Endothelial cell (in vitro differentiated cells): ENCODE results near the gene BZW2. TPM values are rescaled to one million over a fixed set of nuclear protein-coding genes. Genes with fewer than 3 reads are reported as not detected.

ENCODE experiments used
- DNase-seq: peaks from one replicate; pipeline ENCODE4 v3.0.0; 2021; ENCODE audit warnings: low spot score
- H3K27ac Mint-ChIP-seq: one replicate; pipeline ENCODE4 v1.8.0; 2021; ENCODE audit warnings: mixed read lengths, inconsistent platforms; ENCODE audit not compliant: unreplicated experiment
- H3K27me3 Mint-ChIP-seq: one replicate; pipeline ENCODE4 v1.8.0; 2021; ENCODE audit warnings: mild to moderate bottlenecking, moderate library complexity, mixed read lengths, inconsistent platforms; ENCODE audit not compliant: unreplicated experiment
- H3K36me3 Mint-ChIP-seq: one replicate; pipeline ENCODE4 v1.8.0; 2021; ENCODE audit warnings: mild to moderate bottlenecking, low read depth, mixed read lengths, inconsistent platforms; ENCODE audit not compliant: unreplicated experiment
- H3K4me1 Mint-ChIP-seq: one replicate; pipeline ENCODE4 v1.8.0; 2021; ENCODE audit warnings: mild to moderate bottlenecking, mixed read lengths, inconsistent platforms; ENCODE audit not compliant: unreplicated experiment
- H3K4me3 Mint-ChIP-seq: one replicate; pipeline ENCODE4 v1.8.0; 2021; ENCODE audit warnings: mild to moderate bottlenecking, mixed read lengths, inconsistent platforms; ENCODE audit not compliant: unreplicated experiment
- H3K9me3 Mint-ChIP-seq: one replicate; pipeline ENCODE4 v1.8.0; 2021; ENCODE audit warnings: mixed read lengths, inconsistent platforms; ENCODE audit not compliant: unreplicated experiment
- CTCF ChIP-seq: fragments of 200-600 bp; sonication (generic); IDR thresholded peaks from one replicate; pipeline ENCODE4 v1.5.0; 2021; ENCODE audit warnings: antibody characterized with exemption; ENCODE audit not compliant: unreplicated experiment
- total RNA-seq: library from RNA; stranded (reverse); fragmentation: NEBNext Ultra II Directional; extraction: Animal tissue kit (Norgen Biotek cat#: 25700); gene quantifications from one replicate; pipeline ENCODE4 v1.2.1, GENCODE V29; 2021; ENCODE audit not compliant: unreplicated experiment

Gene BZW2
- total RNA-seq, 1 donor from 2014 or later, result 141 TPM

- no peak for DNase-seq
- Mint-ChIP-seq H3K9me3 (no peaks in the 10 kb centered on the region), H3K4me3 (no peak overlapping the region), H3K36me3 (no peaks in the 10 kb centered on the region), H3K27me3 (peaks cover 3% of the 10 kb centered on the region), H3K4me1 (peaks cover 8% of the 10 kb centered on the region), H3K27ac (no peak overlapping the region)
- TF ChIP-seq CTCF, result no peak
Observed at GRCh38 chr7:16729541-16729940, 83.6 kb downstream of the BZW2 start.

GRCh38 chr7:16730937-16731336, 85.0 kb downstream of the BZW2 start:
- peaks cover 4% of the 10 kb centered on the region for H3K27me3 Mint-ChIP-seq
- no peak overlapping the region for H3K4me3 Mint-ChIP-seq
- no peak for TF ChIP-seq CTCF

GRCh38 chr7:16732828-16733227, 86.8 kb downstream of the BZW2 start:
- TF ChIP-seq CTCF, result no peak
- Mint-ChIP-seq H3K36me3 (no peaks in the 10 kb centered on the region), H3K4me3 (no peak overlapping the region), H3K9me3 (no peaks in the 10 kb centered on the region), H3K4me1 (peaks cover 17% of the 10 kb centered on the region), H3K27ac (no peak overlapping the region), H3K27me3 (peaks cover 4% of the 10 kb centered on the region)
- no peak for DNase-seq

More at GRCh38 chr7:16730937-16731336, 85.0 kb downstream of the BZW2 start:
- Mint-ChIP-seq H3K4me1 (peaks cover 17% of the 10 kb centered on the region), H3K27ac (no peak overlapping the region), H3K9me3 (no peaks in the 10 kb centered on the region), H3K36me3 (no peaks in the 10 kb centered on the region)
- no peak for DNase-seq

- Mint-ChIP-seq H3K4me3 (no peak overlapping the region), H3K9me3 (no peaks in the 10 kb centered on the region), H3K36me3 (no peaks in the 10 kb centered on the region), H3K4me1 (peaks cover 17% of the 10 kb centered on the region), H3K27me3 (peaks cover 6% of the 10 kb centered on the region), H3K27ac (no peak overlapping the region)
- TF ChIP-seq CTCF, result no peak
- DNase-seq, result no peak
Observed at GRCh38 chr7:16734148-16734726, 88.3 kb downstream of the BZW2 start.

GRCh38 chr7:16735020-16735419, 89.0 kb downstream of the BZW2 start:
- no peak for DNase-seq
- H3K9me3 Mint-ChIP-seq, result no peaks in the 10 kb centered on the region
- peaks cover 17% of the 10 kb centered on the region for H3K4me1 Mint-ChIP-seq
- peaks cover 6% of the 10 kb centered on the region for H3K27me3 Mint-ChIP-seq
- no peak overlapping the region for H3K27ac Mint-ChIP-seq
- no peak for TF ChIP-seq CTCF
- no peak overlapping the region for H3K4me3 Mint-ChIP-seq
- no peaks in the 10 kb centered on the region for H3K36me3 Mint-ChIP-seq
